Lower leg skin (tissue), 3 donors: Measurements from ENCODE around the gene EPHA10.

Source experiments
- POLR2A ChIP-seq, 2 donors: fragments of 450-650 bp; IDR thresholded peaks; one replicate each; pipeline ENCODE4 v1.6.1; 2016 to 2017; ENCODE audit warnings: antibody characterized with exemption in 2 of 2, mild to moderate bottlenecking in 1 of 2, moderate library complexity in 1 of 2
- TF ChIP-seq, protein P1 (sequence below), 3 donors: fragments of 450-650 bp; IDR thresholded peaks; one replicate each; pipeline ENCODE4 v1.5.1; 2016; ENCODE audit warnings: antibody characterized with exemption in 3 of 3, mild to moderate bottlenecking in 3 of 3, moderate library complexity in 2 of 3

DNA sequence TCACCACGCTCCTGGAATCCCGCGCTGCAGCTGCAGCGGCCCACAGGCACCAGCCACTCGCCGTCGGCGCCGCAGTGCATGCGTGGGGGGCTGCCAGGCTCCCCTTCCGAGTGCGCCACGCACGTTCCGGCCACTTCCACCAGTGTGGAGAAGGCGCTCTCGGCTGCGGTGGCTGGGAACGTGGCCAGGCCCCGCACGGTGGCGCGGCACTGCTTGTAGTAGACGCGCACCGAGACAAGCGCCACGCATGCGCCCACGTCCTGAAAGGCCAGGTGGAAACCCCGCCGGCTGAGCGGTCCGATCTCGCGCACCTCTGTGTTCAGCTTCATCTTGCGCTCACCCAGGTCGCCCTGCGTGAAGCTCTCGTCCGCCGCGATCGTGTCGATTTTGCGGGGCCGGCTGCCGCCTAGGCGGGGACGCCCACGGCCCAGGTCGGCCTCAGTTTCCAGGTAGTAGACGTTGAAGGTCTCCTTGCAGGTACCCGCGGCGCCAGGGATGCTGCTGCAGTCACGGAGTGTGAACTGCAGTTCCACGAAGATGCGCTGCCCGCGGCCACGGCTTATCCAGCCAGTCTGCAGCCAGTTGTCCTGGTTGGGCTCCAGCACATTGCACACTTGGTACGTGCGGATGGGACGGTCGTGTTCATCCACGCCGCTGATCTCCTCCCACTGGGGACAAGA is 3.4 kb downstream of the EPHA10 start:
- TF ChIP-seq, protein P1, sequence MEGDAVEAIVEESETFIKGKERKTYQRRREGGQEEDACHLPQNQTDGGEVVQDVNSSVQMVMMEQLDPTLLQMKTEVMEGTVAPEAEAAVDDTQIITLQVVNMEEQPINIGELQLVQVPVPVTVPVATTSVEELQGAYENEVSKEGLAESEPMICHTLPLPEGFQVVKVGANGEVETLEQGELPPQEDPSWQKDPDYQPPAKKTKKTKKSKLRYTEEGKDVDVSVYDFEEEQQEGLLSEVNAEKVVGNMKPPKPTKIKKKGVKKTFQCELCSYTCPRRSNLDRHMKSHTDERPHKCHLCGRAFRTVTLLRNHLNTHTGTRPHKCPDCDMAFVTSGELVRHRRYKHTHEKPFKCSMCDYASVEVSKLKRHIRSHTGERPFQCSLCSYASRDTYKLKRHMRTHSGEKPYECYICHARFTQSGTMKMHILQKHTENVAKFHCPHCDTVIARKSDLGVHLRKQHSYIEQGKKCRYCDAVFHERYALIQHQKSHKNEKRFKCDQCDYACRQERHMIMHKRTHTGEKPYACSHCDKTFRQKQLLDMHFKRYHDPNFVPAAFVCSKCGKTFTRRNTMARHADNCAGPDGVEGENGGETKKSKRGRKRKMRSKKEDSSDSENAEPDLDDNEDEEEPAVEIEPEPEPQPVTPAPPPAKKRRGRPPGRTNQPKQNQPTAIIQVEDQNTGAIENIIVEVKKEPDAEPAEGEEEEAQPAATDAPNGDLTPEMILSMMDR (IDR thresholded peaks at IDR 0.05): no peak
- TF ChIP-seq POLR2A (IDR thresholded peaks at IDR 0.05): no peak
